HG02759 (cell line): ENCODE data around the gene DNMT3B.

Source experiments
- ATAC-seq: cut with Tn5 transposase; IDR thresholded peaks from one replicate; pipeline ENCODE4 v1.9.1; 2021; ENCODE audit warnings: mild to moderate bottlenecking, moderate library complexity; ENCODE audit not compliant: unreplicated experiment

The DNMT3B gene

GRCh38 chr20:32820698-32821377, 58.7 kb downstream of the DNMT3B start:
- ATAC-seq, result no peak

GRCh38 chr20:32822225-32822624, 60.0 kb downstream of the DNMT3B start:
- ATAC-seq, result no peak

- no peak for ATAC-seq
Observed at GRCh38 chr20:32823078-32823477, 60.9 kb downstream of the DNMT3B start.

GRCh38 chr20:32823737-32824588, 61.8 kb downstream of the DNMT3B start:
- no peak for ATAC-seq

DNA sequence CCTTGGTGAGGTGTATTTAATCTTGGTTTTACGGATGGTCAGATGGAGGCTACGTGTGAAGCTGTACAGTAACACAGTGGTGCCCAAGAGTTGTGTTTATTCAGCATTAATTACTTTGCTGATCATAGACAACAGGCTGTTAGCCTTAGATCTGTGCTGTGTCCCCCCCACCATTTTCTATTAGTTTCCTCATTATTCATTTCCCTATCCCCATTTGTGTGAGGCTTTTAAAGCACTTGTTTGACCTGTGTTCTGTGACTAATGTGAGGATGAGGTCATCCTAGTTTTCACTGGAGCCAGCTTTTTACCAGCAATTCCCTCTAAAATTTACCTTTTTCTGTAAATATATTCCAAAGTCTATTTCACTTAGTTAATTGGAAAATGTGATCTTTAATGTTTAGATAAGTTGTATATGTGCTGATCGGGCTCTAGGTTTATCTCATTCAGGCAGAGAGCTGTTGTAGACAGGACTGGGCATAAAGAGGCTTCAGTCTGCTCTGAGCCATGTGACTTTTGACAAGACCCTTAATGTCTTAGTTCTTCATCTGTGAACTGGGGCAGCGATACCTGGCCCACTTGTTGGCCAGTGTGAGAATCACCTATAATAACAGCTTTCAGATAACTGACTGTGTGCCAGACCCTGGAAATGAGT, 66.0 kb downstream of the DNMT3B start:
- ATAC-seq, result no peak

DNA sequence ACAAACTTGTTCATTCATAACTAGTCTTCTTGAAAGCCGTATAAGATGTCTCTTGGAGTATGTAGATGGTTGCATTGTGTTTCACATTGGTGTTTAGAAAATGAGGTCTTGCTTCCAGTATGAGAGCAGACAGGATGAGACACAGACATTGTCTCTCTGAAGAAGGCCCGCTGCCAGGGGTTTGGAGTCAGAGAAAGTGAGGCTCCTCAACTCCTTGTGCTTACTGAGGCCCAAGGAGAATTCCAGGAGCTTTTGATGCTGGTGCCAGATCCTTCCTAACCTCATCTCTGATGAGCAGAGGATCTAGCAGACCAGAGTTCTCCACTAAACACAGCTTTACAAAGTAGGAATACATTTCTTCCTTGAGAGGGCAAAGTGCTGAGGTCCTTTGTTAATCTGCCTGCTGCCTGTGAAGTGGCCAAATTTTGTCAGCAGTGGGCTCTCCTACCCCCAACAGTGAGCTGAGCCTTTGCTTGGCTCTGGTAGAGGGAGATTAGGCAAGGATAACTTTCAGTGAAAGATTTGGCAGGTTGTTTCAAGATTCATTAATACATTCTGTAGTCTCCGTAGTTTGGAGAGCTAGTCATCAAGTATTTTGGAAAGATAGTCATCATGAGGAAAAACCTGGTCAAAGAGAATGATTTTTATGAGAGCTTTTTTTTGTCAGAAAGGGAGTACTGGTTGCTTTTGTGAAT, 67.3 kb downstream of the DNMT3B start:
- no peak for ATAC-seq

DNA sequence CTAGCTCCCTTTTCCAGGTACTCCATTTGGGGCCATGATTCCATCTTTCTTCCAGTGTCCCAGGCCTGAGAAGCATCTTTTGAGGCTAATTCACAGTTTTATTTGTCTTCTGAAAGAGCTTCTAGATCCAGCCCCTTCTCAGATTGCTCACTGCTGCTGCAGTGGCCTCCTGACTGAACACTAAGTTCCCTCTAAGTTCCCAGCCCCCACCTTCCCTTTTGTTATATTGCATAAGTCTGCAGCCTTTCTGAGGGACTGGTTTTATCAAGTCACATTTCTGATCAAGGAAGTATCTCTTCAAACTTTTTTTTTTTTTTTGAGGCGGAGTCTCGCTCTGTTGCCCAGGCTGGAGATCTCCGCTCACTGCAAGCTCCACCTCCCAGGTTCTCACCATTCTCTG, 68.3 kb downstream of the DNMT3B start:
- ATAC-seq, result no peak

- no peak for ATAC-seq
Observed at GRCh38 chr20:32831982-32832381, 69.8 kb downstream of the DNMT3B start.

GRCh38 chr20:32832664-32833063, 70.5 kb downstream of the DNMT3B start:
- no peak for ATAC-seq

DNA sequence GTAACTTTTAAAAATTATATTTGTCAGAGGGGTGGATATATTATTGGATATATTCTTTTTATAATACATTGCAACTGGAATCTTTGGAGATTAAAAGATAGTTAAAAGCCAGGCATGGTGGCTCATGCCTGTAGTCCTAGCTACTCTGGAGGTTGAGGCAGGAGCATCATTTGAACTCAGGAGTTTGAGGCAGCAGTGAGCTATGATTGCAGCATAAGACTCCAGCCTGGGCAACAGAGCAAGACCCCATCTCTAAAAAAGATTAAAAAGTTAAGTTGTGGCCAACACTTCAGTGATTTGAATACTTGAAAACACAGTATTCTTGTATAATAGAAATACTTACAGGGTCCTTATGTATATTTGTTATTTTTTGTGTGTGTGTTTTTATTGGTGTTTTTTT, 72.8 kb downstream of the DNMT3B start:
- no peak for ATAC-seq

DNA sequence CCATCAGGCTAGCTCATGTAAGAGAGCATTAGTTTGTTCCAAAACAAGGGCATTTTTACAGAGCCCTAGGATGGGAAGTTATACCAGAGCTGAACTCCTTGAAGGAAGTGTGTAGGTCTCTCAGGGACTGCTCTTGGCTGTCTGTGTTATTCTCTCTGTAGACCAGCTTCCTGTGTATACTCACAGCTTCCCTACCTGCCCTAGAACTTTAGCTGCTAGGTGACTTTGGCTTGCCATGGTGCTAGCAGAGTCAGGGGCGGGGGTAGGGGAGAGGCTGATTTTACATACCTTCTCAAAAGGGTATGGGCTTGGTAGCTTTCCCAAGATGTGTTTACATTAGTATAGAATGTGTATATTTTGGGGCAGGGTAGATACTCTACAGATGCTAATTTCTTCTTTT, 75.0 kb downstream of the DNMT3B start:
- no peak for ATAC-seq

DNA sequence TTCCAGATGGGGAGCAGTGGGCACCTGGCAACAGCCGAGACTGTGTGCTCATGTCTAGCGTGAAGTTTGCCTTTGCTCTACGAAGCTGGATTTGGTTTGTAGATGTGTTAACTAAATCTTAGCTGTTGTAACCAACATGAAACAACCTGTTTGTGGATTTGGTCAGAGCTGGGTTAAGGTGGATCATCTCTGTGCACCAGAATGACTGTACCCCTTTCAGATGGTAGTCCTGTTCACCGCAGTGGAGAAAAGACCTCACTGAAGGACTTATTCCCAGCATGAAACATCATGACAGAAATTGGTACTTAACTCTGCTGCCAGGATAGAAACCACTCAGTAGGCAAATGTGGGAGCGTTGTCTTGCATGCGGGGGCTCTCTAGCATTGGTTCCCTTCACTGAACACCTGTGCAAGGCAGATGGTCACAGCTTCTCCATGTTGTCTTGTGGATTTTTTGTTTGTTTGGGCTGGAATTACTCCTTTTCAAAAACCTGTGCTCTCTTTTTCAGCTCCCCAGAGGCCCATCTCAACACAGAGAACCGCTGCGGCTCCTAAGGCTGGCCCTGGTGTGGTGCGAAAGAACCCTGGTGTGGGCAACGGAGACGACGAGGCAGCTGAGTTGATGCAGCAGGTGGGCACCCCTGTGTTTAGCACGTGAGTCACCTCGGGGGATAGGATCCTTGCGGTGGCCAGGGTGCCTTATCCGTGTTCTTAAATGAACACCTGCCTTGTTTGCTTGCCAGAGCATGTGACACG, 77.2 kb downstream of the DNMT3B start:
- ATAC-seq, result no peak

DNA sequence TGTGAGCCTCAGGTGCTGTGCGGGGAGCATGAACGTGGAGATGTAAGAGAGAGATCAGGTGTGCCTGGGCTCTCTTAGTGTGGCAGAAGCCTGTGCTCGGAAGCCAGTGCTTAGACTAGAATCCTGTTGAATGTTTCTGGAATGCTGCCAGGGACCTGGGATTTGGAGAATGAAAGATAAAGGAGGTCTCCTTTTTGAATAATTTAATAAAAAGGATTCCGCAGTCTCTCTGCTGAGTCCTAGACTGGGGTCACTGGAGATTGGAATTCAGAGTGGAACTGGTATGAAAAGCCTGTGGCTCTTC, 77.7 kb downstream of the DNMT3B start:
- no peak for ATAC-seq

DNA sequence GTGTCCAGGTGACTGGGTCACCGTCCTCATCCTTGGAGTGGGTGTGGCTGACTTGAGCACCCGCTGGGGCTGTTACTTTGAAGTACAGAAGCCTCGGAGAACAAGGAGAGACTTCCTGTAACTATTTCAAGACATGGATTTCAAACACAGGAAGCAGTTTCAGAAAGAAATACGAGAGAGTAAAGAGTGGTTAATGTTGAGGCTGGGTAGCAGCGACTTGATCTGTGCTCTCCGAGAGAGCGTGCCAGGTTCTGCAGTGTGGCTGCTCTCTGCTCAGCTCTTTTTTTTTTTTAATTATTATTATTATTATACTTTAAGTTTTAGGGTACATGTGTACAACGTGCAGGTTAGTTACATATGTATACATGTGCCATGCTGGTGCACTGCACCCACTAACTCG, 79.0 kb downstream of the DNMT3B start:
- no peak for ATAC-seq

DNA sequence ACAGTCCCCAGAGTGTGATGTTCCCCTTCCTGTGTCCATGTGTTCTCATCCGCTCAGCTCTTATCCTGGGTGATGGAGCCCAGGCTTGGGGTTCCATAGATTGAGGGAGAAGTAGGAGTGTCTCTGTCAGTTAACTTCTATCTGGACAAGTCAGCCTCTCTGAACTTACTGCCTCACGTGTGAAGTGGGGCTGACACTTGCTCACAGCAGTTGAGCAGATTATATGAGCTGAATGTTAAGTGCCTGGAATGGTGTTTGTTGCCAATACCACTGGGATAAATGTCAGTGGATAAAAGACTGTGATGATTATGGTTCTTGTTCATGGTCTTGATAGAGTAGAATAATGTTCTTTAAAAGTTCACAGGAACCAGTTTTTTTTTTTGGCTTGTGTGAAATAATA, 79.4 kb downstream of the DNMT3B start:
- ATAC-seq, result no peak

GRCh38 chr20:32842688-32843524, 80.7 kb downstream of the DNMT3B start:
- ATAC-seq, result no peak

- no peak for ATAC-seq
Observed at GRCh38 chr20:32845786-32846185, 83.6 kb downstream of the DNMT3B start.

DNA sequence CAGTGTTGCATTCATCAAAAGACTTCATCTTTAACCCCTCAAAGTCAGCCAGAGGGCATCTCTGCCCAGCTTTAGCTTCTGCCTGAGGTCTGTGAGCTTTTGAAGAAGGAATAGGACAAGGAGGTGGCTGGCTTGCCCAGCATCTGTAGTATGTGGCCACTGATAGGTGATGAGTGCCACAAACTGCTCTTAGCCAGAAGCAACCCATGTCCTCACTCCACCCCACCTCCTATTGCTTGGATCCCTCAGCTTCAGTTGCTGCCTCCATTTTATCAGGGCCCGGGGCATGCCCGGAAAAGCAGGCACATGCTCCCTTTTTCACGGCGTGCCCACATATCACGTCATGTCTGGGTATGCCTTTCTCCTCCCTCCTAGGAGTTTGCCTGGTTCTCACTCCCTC, 84.7 kb downstream of the DNMT3B start:
- no peak for ATAC-seq

DNA sequence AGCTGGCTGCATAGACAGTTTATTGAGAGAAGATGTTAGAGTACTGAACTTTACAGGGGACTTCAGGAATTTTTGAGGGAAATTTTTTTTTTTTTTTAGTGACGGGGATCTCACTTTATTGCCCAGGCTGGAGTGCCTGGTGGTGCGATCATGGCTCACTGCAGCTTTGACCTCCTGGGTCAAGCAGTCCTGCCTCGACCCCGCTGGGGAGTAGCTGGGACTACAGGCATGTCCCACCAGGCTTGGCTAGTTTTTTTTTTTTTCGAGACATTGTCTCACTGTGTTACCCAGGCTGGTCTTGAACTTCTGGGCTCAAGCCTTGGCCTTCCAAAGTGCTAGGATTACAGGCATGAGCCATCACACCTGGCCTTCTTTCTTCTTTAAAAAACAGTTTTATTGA, 85.8 kb downstream of the DNMT3B start:
- ATAC-seq, result no peak

DNA sequence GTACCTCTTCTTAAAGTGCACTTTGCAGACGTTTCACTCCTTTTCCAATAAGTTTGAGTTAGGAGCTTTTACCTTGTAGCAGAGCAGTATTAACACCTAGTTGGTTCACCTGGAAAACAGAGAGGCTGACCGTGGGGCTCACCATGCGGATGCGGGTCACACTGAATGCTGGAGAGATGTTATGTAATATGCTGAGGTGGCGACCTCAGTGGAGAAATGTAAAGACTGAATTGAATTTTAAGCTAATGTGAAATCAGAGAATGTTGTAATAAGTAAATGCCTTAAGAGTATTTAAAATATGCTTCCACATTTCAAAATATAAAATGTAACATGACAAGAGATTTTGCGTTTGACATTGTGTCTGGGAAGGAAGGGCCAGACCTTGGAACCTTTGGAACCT, 86.7 kb downstream of the DNMT3B start:
- no peak for ATAC-seq
